Right forelimb (tissue), 1 donor: Measurements from ENCODE around the gene C11orf42.

Experiments
- DNase-seq: peaks from one replicate; pipeline ENCODE4 v3.0.0-alpha.2; 2018

C11orf42 gene

GRCh38 chr11:6258571-6259081 is 53.3 kb downstream of the C11orf42 start:
- no peak for DNase-seq

GRCh38 chr11:6260207-6260726 is 54.9 kb downstream of the C11orf42 start:
- DNase-seq = no peak
